IPS-15b (cell line): Measurements from ENCODE around the gene UBA3.

ENCODE experiments used
- H3K27me3 ChIP-seq: one replicate; pipeline ENCODE4 v1.6.1; 2013; ENCODE audit warnings: low read length; ENCODE audit not compliant: control insufficient read depth, insufficient read depth
- H3K36me3 ChIP-seq: one replicate; pipeline ENCODE4 v1.6.1; 2013; ENCODE audit warnings: low read length; ENCODE audit not compliant: control insufficient read depth, insufficient read depth
- H3K4me1 ChIP-seq: one replicate; pipeline ENCODE4 v1.6.1; 2013; ENCODE audit warnings: mild to moderate bottlenecking, low read length; ENCODE audit not compliant: control insufficient read depth, insufficient read depth
- H3K4me3 ChIP-seq: one replicate; pipeline ENCODE4 v1.5.1; 2013; ENCODE audit warnings: low read depth, low read length
- H3K9ac ChIP-seq: one replicate; pipeline ENCODE4 v1.6.1; 2013; ENCODE audit warnings: low read depth, mild to moderate bottlenecking, low read length
- H3K9me3 ChIP-seq: one replicate; pipeline ENCODE4 v1.6.1; 2013; ENCODE audit warnings: mild to moderate bottlenecking, low read length; ENCODE audit not compliant: control insufficient read depth, insufficient read depth

Gene UBA3

GRCh38 chr3:69016901-69017300 is 63.3 kb downstream of the UBA3 start:
- Histone ChIP-seq H3K36me3 (no peaks in the 10 kb centered on the region), H3K27me3 (peaks cover 4% of the 10 kb centered on the region), H3K9me3 (no peaks in the 10 kb centered on the region), H3K9ac (no peak overlapping the region), H3K4me1 (peaks cover 17% of the 10 kb centered on the region), H3K4me3 (no peak overlapping the region)

GRCh38 chr3:69016102-69016501 is 64.1 kb downstream of the UBA3 start:
- H3K36me3 ChIP-seq = no peaks in the 10 kb centered on the region
- H3K27me3 ChIP-seq = peaks cover 4% of the 10 kb centered on the region

GRCh38 chr3:69014022-69014580 is 66.1 kb downstream of the UBA3 start:
- no peaks in the 10 kb centered on the region for H3K36me3 ChIP-seq
- H3K27me3 ChIP-seq = peaks cover 4% of the 10 kb centered on the region
- H3K9ac ChIP-seq = peak overlapping the region; percentile 51
- H3K4me3 ChIP-seq = peak overlapping the region; percentile 72
- H3K9me3 ChIP-seq = no peaks in the 10 kb centered on the region
- H3K4me1 ChIP-seq = peaks cover 33% of the 10 kb centered on the region

More at GRCh38 chr3:69016102-69016501, 64.1 kb downstream of the UBA3 start:
- Histone ChIP-seq H3K9ac (no peak overlapping the region), H3K4me3 (no peak overlapping the region), H3K4me1 (peaks cover 20% of the 10 kb centered on the region), H3K9me3 (no peaks in the 10 kb centered on the region)

- H3K4me1 ChIP-seq = peaks cover 38% of the 10 kb centered on the region
- H3K4me3 ChIP-seq = peak within 1 kb of the TSS; percentile 72
- no peaks in the 10 kb centered on the region for H3K9me3 ChIP-seq
- peak within 1 kb of the TSS; percentile 67 for H3K9ac ChIP-seq
- H3K36me3 ChIP-seq = no peaks in the 10 kb centered on the region
- peaks cover 4% of the 10 kb centered on the region for H3K27me3 ChIP-seq
Observed at GRCh38 chr3:69013253-69014021, 66.7 kb downstream of the UBA3 start, which contains the start of gene EOGT. TSS of gene EOGT (minus strand) at chr3:69013684. CDS start at chr3:69009846, 3,838 bp downstream.

DNA sequence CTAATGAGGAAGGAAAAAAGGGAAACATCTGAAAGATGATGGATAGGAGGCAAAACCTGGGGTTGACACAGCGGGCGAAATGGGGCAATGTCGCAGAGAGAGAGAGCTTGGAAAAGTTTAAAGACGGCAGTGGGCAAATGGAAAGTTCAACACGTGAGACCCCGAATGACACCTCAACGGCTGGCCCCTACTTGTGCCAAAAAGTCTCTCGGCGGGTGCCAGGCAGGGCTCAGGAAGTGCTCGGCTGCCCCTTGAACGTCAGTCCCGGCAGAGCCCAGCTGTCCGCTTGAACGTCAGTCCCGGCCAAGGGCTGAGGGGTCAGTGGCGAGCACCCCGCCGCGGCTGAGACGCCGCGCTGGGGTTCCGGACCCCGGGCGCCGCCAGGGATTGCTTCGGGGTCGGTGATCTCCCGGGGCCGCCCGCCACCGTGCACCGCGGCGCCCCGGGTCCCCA is 67.3 kb downstream of the UBA3 start:
- H3K4me3 ChIP-seq = peak overlapping the region; percentile 72
- H3K27me3 ChIP-seq = peaks cover 4% of the 10 kb centered on the region
- H3K4me1 ChIP-seq = peaks cover 38% of the 10 kb centered on the region
- no peaks in the 10 kb centered on the region for H3K9me3 ChIP-seq
- H3K9ac ChIP-seq = no peak overlapping the region
- H3K36me3 ChIP-seq = no peaks in the 10 kb centered on the region

GRCh38 chr3:69012100-69012799 is 67.9 kb downstream of the UBA3 start:
- peaks cover 4% of the 10 kb centered on the region for H3K27me3 ChIP-seq
- peak overlapping the region; percentile 72 for H3K4me3 ChIP-seq
- H3K36me3 ChIP-seq = no peaks in the 10 kb centered on the region
- peaks cover 38% of the 10 kb centered on the region for H3K4me1 ChIP-seq
- H3K9ac ChIP-seq = no peak overlapping the region
- H3K9me3 ChIP-seq = no peaks in the 10 kb centered on the region

DNA sequence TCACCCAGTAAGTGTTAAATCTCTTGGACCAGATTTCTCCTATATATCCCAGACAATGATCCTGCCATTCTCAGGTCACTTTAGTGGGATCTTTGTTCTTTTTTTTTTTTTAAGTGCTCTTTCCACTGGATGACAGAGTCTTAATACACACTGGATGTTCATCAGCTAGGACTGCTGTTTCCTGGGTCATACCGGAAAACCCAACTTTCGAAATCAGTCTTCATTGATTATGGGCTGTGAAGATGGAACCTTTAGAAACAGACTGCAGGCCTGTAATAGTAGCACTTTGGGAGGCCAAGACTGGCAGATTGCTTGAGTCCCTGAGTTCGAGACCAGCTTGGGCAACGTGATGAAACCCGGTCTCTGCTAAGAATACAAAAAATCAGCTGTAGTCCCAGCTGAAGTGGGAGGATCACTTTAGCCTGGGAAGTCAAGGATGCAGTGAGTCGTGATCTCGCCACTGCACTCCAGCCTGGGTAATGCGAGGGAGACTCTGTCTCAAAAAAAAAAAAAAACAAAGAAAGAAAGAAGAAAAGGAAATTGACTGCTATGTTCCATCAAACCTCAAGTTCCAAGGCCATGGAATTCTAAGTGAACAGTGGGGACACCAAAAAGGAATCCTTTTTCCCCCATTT is 69.0 kb downstream of the UBA3 start:
- Histone ChIP-seq H3K27me3 (peaks cover 4% of the 10 kb centered on the region), H3K9me3 (no peaks in the 10 kb centered on the region), H3K4me1 (peaks cover 38% of the 10 kb centered on the region), H3K36me3 (no peaks in the 10 kb centered on the region), H3K4me3 (no peak overlapping the region), H3K9ac (no peak overlapping the region)

DNA sequence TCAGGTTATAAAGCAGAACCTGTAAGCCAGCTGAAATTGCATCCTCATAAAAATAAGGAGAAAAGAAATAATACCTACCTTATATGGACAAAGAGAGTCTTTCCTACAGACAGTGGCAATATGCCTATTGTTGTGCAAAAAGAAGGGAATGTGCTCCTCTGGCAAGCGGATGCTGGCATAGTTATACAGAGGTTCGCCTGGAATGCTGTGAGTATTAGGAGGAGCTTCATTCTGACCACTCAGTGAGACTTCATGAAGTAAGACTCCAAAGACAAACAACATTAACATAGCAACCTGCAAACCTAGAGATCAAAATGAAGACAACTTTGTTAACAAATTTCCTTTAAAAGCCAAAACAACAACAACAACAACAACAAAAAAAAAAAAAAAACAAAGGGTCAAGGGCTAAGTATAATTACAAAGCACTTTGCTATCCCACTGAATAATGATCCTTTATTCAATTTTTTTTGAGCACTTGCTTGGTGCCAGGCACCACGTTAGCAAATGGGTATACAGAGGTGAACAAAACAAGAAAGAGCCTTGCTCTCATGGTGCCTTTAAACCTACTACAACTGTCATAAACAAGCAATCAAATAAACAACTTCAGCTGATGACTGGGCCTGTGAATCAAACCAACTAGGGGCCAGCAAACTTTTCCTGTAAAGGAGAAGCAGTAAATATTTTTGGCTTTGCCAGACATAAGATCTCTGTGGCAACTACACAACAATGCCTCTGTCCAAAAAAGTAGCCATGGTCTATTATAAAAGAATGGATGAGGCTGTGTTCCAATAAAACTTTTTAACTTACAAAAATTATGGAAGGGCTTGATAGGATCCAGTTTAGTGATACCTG is 70.4 kb downstream of the UBA3 start:
- no peak overlapping the region for H3K4me3 ChIP-seq
- H3K36me3 ChIP-seq = no peaks in the 10 kb centered on the region
- peaks cover 4% of the 10 kb centered on the region for H3K27me3 ChIP-seq
- H3K4me1 ChIP-seq = peaks cover 33% of the 10 kb centered on the region
- H3K9me3 ChIP-seq = no peaks in the 10 kb centered on the region
- no peak overlapping the region for H3K9ac ChIP-seq

DNA sequence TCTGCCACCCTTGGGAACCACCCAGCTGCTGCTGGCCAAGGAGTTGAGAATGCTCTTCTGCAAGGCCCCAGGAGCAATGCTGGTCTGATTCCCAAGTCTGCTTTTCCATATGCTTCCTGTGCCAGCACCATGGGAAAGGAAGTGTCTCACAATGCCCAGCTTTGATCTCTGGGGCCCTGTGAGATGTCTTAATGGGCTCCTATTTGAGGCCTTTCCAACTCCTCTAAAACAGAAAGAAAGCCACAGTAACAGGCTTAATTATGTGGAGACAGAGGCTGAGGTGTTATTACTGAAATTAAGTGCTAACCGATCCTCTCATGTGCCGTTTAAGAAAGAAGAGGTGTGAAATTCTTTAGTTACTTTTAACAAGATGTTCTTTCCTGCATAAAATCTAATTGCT is 71.2 kb downstream of the UBA3 start:
- no peak overlapping the region for H3K4me3 ChIP-seq
- H3K27me3 ChIP-seq = peaks cover 4% of the 10 kb centered on the region
- no peaks in the 10 kb centered on the region for H3K9me3 ChIP-seq
- peaks cover 26% of the 10 kb centered on the region for H3K4me1 ChIP-seq
- no peaks in the 10 kb centered on the region for H3K36me3 ChIP-seq
- H3K9ac ChIP-seq = no peak overlapping the region

GRCh38 chr3:69005791-69006482 is 74.2 kb downstream of the UBA3 start:
- Histone ChIP-seq H3K4me3 (no peak overlapping the region), H3K4me1 (peaks cover 18% of the 10 kb centered on the region), H3K36me3 (no peaks in the 10 kb centered on the region)

More at GRCh38 chr3:69005791-69006482, 74.2 kb downstream of the UBA3 start:
- H3K9ac ChIP-seq = no peak overlapping the region
- H3K9me3 ChIP-seq = no peaks in the 10 kb centered on the region
- H3K27me3 ChIP-seq = no peaks in the 10 kb centered on the region
